ENCODE measurements around the gene RCOR3.

GRCh38 chr1:211331011-211331709 is 72.0 kb downstream of the RCOR3 start:
- no peak for TF ChIP-seq CTCF (IDR thresholded peaks at IDR 0.05; ENCODE audit: low read length)
- TF ChIP-seq EZH2 (optimal IDR thresholded peaks at IDR 0.05; ENCODE audit: low read depth, low read length) = no peak
- TF ChIP-seq EZH2phosphoT487 (IDR thresholded peaks at IDR 0.05; ENCODE audit: low read length) = no peak

Data from MM.1S (cell line).